Vagina (tissue), 2 donors: ENCODE data around the gene REL.

Experiments used
- CTCF ChIP-seq, 3 experiments: fragments of 450-650 bp in 2 of 3; fragments of 200-600 bp in 1 of 3; sonication (generic) in 1 of 3; IDR thresholded peaks; one replicate each; pipeline ENCODE4 v1.5.1; 2017 to 2019; ENCODE audit warnings: antibody characterized with exemption in 3 of 3, mild to moderate bottlenecking in 2 of 3, moderate library complexity in 2 of 3
- POLR2A ChIP-seq, 2 donors: fragments of 450-650 bp; IDR thresholded peaks; one replicate each; pipeline ENCODE4 v1.6.1; 2017; ENCODE audit warnings: antibody characterized with exemption in 2 of 2, mild to moderate bottlenecking in 2 of 2, moderate library complexity in 2 of 2
- POLR2AphosphoS5 ChIP-seq, 2 donors: sonication (generic); formaldehyde crosslinking; IDR thresholded peaks; one replicate each; pipeline ENCODE4 v1.9.0; 2017; ENCODE audit warnings: antibody characterized with exemption in 2 of 2, mild to moderate bottlenecking in 2 of 2, low read depth in 1 of 2; ENCODE audit not compliant: insufficient read depth in 1 of 2

- TF ChIP-seq CTCF (IDR thresholded peaks at IDR 0.05) = no peak
- no peak for TF ChIP-seq POLR2A (IDR thresholded peaks at IDR 0.05)
- no peak for TF ChIP-seq POLR2AphosphoS5 (IDR thresholded peaks at IDR 0.05; ENCODE audit: insufficient read depth in 1 of 2, low read depth in 1 of 2)
Measured at GRCh38 chr2:60831921-60832320, 49.5 kb upstream of the REL start.
